DMS53 treated with DMSO at 0.1 percent for 48 hours (cell line): ENCODE data around the gene PIGN.

Source experiments
- DNase-seq: peaks from one replicate; lab custom pipeline; 2025; ENCODE audit not compliant: unreplicated experiment; lab: John Stamatoyannopoulos, UW

Gene PIGN

DNA sequence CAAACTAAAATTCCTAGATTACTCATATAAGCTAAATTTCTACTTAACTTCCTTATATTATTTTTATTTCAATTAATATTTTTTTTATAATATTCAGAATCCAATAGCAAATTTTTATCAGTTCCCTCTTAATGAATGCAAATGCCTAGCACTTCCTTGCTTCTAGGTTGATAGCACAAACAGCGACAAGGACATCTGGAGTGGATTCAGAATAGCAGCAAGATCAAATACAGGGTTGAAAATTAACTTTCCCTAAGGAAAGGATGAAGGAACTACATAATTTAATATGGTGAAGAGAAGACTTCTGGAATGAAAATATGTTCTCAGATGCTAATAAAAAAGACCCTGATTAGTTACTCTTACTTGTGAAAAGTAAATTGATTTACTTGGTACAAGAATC, 64.5 kb downstream of the PIGN start:
- peak; percentile 29 for DNase-seq

GRCh38 chr18:62119884-62120283, 67.0 kb downstream of the PIGN start:
- DNase-seq: no peak

DNA sequence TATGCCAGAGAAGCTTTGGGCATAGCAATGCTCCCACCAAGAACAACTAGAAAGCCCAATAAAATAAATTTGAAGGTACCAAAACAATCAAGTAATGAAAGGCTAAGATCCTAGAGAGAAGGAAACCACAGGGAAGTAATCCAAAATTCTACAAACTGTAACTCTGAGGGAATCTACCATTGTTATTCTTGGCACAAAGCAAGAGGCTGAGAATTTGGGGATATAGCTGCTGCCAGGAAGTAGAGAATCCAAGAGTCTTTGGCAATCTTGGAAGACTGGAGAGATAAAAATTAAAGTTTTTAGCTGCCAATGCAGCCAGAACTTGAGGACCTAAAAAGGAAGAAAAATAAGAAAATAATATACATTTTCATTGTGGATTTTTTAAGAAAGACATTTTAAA, 68.5 kb downstream of the PIGN start:
- no peak for DNase-seq

DNA sequence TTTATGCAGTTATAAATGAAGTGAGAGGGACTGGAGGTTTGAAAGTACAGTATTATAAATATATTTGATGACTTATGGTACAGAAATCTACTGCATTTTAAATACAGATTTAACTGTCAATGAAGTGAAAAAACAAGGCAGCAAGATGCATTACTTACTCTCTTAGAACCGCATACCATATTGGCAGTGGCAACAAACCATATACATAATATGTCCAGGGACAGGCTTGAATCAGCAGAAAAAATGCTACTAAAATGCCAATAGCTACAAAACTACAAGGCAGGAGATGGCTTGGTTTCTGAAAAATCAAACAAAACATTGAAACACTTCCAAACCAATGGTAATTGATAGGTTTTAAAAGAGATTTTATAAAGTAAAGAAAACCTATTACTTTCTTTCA, 77.2 kb downstream of the PIGN start:
- DNase-seq: no peak

DNA sequence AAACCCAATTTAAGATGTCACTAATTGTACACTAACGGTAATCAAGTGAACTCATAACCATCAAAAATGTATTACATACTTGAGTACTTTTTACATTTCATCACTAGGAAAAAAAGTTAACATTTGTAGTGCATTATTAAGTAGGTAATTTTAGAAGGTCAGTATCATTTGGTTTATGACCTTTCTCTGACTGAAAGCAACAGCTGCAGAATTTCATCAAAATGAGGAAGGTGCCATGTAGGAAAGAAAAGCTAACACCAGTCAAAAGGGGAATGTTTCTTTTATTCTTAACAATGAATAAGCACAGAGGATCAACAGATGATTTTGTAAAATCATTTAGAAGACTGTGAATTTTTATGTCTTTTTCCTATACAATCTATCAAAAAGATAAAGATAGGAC, 79.0 kb downstream of the PIGN start:
- DNase-seq: no peak

- no peak for DNase-seq
Observed at GRCh38 chr18:62106271-62106670, 80.6 kb downstream of the PIGN start.

- no peak for DNase-seq
Observed at GRCh38 chr18:62105376-62105775, 81.5 kb downstream of the PIGN start.

DNA sequence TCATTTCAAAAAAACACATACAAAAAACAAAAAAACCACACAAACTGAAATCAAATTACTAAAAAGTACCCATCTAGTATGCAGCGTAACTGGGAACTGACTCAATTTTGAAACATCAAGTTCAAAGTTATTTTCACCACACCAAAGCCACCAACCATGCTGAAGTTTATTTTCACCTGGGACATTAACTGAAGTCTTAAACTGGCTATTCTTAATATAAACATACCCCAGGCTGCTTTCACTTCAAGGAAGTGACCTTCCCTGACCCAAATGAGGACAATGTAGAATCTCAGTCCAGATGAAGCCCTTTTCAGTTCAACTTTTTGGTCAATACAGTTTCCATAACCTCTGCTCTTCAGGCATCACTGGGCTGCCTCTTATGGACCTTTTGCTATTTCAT, 84.6 kb downstream of the PIGN start:
- DNase-seq: no peak

- no peak for DNase-seq
Observed at GRCh38 chr18:62101321-62101721, 85.5 kb downstream of the PIGN start.

DNA sequence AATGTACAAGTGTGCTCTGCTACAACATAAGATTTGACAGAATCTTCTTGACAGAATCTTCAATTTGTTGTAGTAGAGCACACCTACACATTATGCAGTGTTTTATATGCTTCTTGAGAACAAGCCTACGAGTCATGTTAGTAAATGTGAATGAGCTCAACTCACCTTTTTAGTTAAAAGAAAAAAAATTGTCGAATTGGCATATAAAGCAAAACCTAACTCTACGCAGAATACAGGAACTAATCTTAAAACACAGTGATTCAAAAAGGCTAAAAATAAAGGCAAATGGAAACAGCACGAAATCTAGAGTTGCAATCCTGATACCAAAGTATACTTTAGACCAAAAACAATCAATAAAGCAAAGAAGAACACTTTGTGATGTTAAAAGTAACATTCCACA, 87.9 kb downstream of the PIGN start:
- no peak for DNase-seq

GRCh38 chr18:62097698-62098097, 89.2 kb downstream of the PIGN start:
- DNase-seq: no peak

GRCh38 chr18:62091487-62092120, 95.3 kb downstream of the PIGN start:
- no peak for DNase-seq

- no peak for DNase-seq
Observed at GRCh38 chr18:62089174-62089573, 97.7 kb downstream of the PIGN start.

DNA sequence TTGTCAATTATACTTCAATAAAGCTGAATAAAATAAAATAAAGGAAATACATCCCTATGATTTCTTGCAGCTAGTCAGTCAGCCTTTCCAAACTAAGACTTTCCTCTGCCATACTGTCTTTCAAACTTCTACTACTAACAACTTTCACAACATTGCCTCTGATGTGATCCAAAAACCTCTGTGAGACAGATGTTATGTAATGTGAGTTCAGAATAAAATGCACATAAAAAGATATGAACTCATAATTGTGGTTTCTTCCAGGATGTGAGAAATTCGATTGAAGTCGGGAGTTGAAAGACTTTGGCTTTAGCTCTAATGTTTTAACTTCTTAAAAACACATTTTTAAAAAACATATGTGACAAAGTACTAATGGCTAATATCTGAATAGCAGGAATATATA, 98.7 kb downstream of the PIGN start:
- no peak for DNase-seq

DNA sequence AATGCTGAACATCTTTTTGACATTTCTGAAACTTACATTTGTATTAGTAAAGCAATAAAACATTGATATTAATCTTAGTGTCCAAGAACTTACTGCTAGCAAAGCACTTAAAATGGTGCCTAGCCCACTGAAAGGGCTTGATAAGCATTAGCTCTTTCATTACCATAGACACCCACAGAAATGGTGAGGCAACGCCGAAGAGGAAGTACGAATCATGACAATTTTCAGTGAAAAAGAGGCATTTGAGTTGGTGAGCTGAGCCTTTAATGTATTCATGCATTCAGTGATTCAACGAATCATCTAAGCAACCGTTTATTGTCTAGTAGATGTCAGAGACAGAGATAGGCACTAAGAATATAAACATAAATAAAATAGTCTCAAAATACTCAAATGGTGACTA, 101.1 kb downstream of the PIGN start:
- no peak for DNase-seq

- DNase-seq: no peak
Observed at GRCh38 chr18:62081761-62082294, 105.0 kb downstream of the PIGN start.

GRCh38 chr18:62081248-62081647, 105.6 kb downstream of the PIGN start:
- DNase-seq: no peak

- no peak for DNase-seq
Observed at GRCh38 chr18:62080172-62080900, 106.5 kb downstream of the PIGN start.

DNA sequence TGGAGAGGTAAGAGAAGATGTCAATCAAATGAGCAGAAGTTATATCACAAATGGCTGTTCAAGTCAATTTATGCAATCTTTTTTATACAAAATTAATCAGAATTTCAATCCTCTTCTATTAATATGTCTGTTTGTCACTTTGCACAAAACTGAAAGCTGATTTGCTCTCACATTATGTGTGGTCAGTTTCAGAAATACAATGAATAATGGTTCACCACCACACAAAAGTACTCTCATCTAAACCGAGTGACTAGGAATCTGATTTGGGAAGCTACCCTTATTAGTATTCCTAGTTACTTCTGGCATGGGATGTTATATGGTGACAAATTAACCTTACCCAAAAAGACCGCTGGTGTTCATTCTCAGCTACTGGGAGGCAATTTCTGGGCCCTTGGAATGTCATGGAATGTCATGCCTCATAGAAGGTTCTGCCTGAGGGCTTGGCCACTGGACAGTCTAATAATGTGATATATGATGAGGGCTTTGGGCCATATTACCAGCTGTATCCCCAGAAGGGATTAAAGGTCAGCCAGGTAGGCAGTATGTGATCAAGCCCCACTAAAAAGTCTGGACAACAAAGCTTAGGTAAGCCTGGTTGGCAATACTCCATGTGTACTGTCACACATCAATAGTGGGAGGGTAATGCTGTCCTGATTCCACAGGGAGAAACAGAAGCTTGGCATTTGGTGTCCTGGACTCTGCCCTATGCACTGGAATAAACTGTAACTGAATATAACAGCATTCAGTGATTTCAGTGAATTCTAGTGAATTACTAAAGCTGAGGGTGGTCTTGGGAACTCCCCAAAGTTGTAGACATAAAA, 113.2 kb downstream of the PIGN start:
- no peak for DNase-seq

GRCh38 chr18:62072370-62072769, 114.5 kb downstream of the PIGN start:
- no peak for DNase-seq

- DNase-seq: no peak
Observed at GRCh38 chr18:62071071-62071470, 115.8 kb downstream of the PIGN start.

DNA sequence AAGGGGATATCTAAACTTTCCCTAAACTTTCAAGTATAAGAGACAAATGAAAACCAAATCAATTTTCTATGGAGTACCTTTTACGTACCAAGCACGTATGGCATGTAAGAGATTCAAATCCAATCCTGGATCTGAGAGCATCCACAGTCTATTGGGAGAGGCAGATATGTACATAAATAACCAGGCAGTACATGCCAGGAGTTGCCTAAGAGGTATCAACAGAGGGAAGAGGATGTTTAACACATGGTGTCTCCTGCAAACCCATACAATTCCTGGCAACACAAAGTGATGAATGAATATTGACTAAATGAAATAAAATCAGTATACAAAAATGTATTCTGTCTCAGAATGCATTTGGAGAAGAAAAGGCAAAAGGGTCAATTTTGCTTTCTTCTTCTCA, 116.6 kb downstream of the PIGN start:
- DNase-seq: no peak
